IPS-18c (cell line): ENCODE data around the gene PSMB7.

Experiments
- H3K4me3 ChIP-seq: 2 replicates; pipeline ENCODE4 v1.7.0; 2013; ENCODE audit warnings: low read depth, mild to moderate bottlenecking, low read length, moderate library complexity; ENCODE audit not compliant: insufficient read depth
- H3K9me3 ChIP-seq: one replicate; pipeline ENCODE4 v1.6.1; 2013; ENCODE audit warnings: mild to moderate bottlenecking, low read length, moderate library complexity; ENCODE audit not compliant: control insufficient read depth, insufficient read depth

PSMB7 gene

DNA sequence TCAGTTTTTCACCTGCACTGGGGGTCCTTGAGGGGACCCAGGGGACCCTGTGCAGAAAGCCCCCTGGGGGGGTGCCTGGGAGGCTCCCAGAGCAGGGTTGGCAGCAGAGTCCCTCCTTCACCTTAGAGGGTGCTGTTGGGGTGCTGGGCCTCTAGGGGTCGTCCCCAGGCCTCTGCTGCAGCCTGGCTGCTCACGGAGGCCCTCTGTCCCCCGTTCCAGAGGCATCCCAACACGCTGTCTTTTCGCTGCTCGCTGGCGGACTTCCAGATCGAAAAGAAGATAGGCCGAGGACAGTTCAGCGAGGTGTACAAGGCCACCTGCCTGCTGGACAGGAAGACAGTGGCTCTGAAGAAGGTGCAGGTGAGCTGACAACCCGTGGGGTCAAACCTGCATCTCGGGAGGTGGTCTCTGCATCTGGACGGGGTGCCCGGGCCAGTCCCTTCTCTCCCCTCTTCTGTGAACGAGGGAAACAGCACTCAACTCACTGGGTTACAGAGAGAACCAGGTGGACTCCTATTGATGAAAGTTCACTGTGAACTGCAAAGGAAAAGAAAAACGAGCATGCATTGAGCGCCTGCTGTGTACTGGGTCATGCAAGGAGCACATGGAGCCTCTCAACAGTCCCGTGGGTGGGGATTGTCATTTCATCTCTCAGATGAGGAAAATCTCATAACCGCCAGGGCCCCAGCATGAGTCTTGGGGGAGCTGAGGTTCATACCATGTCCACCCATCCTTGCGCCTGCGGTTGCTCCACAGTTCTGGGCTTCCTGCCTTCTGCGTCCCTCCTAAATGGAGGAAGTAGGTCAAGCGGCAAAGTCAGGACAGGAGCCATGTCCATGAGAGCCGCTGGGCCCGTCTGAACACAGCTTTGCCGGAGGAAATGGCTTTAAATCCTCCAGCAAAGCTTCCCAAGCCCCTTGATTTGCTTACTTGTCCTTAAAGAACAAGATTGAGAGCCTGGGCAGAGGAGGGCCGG, 102.7 kb downstream of the PSMB7 start:
- Histone ChIP-seq H3K4me3 (no peak overlapping the region), H3K9me3 (no peaks in the 10 kb centered on the region)

- no peak overlapping the region for H3K4me3 ChIP-seq
Measured at GRCh38 chr9:124311283-124311682, 104.0 kb downstream of the PSMB7 start.

DNA sequence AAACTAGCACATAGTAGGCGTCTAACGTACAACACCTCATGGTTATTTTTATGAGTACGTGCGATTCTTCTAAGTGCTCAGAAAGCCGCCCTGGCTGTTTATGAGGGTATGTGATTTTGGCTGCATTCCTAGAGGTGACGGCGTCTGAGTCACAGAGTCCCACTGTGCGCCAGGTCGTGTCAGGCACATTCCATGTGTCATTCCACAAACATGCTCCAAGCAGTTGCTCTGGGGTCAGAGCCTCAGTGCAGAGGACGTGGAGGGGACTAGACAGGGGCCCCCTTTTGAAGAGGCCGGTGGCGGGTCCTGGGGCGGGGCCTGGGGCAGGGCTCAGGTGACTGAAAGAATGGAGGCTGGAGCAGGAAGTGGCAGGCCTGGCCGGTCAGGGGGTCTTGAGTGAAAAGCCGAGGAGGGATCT, 105.6 kb downstream of the PSMB7 start:
- no peak overlapping the region for H3K4me3 ChIP-seq

More at GRCh38 chr9:124311283-124311682, 104.0 kb downstream of the PSMB7 start:
- H3K9me3 ChIP-seq = no peaks in the 10 kb centered on the region

GRCh38 chr9:124308606-124309491, 106.4 kb downstream of the PSMB7 start:
- H3K9me3 ChIP-seq = no peaks in the 10 kb centered on the region
- H3K4me3 ChIP-seq = no peak overlapping the region

More for the DNA sequence above, 105.6 kb downstream of the PSMB7 start:
- no peaks in the 10 kb centered on the region for H3K9me3 ChIP-seq

GRCh38 chr9:124307379-124308030, 107.7 kb downstream of the PSMB7 start:
- no peak overlapping the region for H3K4me3 ChIP-seq

DNA sequence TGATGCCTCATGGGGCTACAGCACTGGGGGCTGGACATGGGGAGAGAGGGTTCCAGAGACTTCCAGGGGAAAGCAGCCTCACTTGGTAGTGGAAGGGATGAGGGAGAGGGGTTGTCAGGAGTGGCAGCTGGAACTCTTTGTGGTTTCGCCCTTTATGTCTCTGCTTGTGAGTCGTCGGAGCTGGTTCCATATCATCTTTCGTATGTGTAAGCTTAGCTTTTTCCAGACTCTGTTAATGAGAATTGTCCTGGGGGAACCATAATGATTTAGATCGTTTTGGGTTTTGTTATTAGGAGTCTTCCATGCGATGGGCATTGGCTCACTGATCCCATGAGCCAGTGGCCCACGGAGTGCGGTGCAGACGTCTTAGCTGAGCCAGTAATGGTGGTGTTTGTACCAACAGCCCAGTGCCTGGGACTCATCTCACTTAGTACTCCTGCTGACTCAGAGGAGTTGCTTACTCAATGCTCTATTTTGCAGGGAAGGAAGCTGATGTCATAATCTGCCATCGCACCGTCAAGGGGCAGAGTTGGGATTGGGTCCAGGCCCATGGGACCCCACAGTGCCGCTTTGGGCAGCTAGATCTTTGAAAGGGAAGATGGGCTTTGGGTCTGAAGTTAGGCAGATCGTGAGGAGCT, 109.0 kb downstream of the PSMB7 start:
- H3K9me3 ChIP-seq = no peaks in the 10 kb centered on the region
- H3K4me3 ChIP-seq = no peak overlapping the region

More at GRCh38 chr9:124307379-124308030, 107.7 kb downstream of the PSMB7 start:
- H3K9me3 ChIP-seq = no peaks in the 10 kb centered on the region

DNA sequence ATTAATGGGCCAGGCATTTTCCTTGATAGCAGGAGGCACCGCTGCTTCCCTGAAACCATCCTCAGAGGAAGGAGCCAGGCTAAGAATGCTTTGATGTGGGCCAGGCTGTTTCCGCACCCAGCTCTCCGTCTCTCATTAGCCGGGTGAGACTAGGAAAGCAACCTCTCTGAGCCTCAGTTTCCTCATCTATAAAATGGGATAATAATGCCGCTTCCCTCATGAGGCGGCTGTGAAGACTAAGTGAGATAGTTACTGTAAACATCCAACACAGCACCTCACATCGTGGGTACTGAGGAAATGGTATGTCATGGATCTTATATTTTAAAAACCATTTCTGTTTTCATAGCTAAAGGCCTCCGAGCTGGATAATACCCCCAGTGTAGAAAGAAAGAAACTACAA, 111.0 kb downstream of the PSMB7 start:
- Histone ChIP-seq H3K9me3 (no peaks in the 10 kb centered on the region), H3K4me3 (no peak overlapping the region)

DNA sequence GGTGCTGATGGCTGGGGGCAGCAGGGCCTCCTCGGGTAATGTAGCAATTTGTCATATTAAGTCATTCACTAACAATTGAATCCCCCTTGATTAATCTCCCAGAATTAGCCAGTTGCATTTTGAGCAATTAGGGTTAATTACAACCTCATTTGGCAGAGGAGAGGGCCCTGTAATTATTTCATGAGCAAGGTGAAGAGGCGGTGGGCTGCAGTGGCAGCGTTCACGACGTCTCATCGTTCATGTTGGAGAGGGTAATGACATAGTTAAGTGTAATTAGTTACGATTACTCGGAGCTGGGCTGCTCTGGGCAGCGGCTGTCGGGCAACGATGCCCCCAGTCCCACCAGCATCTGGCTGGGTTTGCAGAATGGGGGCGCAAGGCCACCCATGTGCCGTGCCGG, 111.5 kb downstream of the PSMB7 start:
- no peak overlapping the region for H3K4me3 ChIP-seq
- H3K9me3 ChIP-seq = no peaks in the 10 kb centered on the region
